H1 (cell line): ENCODE measurements around the gene GALNT17.

Source experiments
- BRCA1 ChIP-seq: IDR thresholded peaks from 2 replicates; pipeline ENCODE4 v1.6.1; 2012; ENCODE audit warnings: low read depth, low read length, improper control_type of control experiment
- CHD2 ChIP-seq: IDR thresholded peaks from 2 replicates; pipeline ENCODE4 v1.6.1; 2012; ENCODE audit warnings: low read length, improper control_type of control experiment
- CREB1 ChIP-seq: IDR thresholded peaks from 2 replicates; pipeline ENCODE4 v1.6.1; 2012; ENCODE audit warnings: inconsistent platforms
- CTCF ChIP-seq, 3 experiments: IDR thresholded peaks; 1 replicate in 2 of 3; 2 replicates in 1 of 3; pipeline versions ENCODE4 v1.5.1 to v1.6.1; 2011; ENCODE audit warnings: low read length in 3 of 3, mild to moderate bottlenecking in 3 of 3, inconsistent platforms in 2 of 3, low read depth in 1 of 3, moderate library complexity in 1 of 3; ENCODE audit not compliant: insufficient read depth in 1 of 3; ENCODE audit errors: control extremely low read depth in 1 of 3
- EP300 ChIP-seq, 2 experiments: IDR thresholded peaks; 1 replicate in 1 of 2; 2 replicates in 1 of 2; pipeline ENCODE4 v1.6.1; 2011 to 2012; ENCODE audit warnings: low read depth in 2 of 2, low read length in 2 of 2, mild to moderate bottlenecking in 2 of 2, borderline replicate concordance in 1 of 2, inconsistent platforms in 1 of 2, moderate library complexity in 1 of 2
- EZH2 ChIP-seq: fragments of 200-600 bp; sonication (generic); IDR thresholded peaks from 2 replicates; pipeline ENCODE4 v1.7.1; 2012; ENCODE audit warnings: low read depth, mild to moderate bottlenecking, moderate library complexity, low read length, inconsistent platforms; ENCODE audit not compliant: severe bottlenecking
- HDAC2 ChIP-seq, 2 experiments: fragments of 300-600 bp in 1 of 2; sonication (generic) in 1 of 2; IDR thresholded peaks; 2 replicates each; pipeline ENCODE4 v1.6.1; 2011 to 2012; ENCODE audit warnings: low read depth in 2 of 2, low read length in 2 of 2, mild to moderate bottlenecking in 2 of 2, moderate library complexity in 2 of 2, borderline replicate concordance in 1 of 2, inconsistent platforms in 1 of 2
- JUN ChIP-seq: IDR thresholded peaks from 2 replicates; pipeline ENCODE4 v1.6.1; 2011; ENCODE audit warnings: low read depth, mild to moderate bottlenecking, improper control_type of control experiment, low read length
- MAFK ChIP-seq: IDR thresholded peaks from 2 replicates; pipeline ENCODE4 v1.6.1; 2012; ENCODE audit warnings: low read depth, mild to moderate bottlenecking, improper control_type of control experiment, low read length
- PHF8 ChIP-seq: fragments of 200-600 bp; sonication (generic); conservative IDR thresholded peaks from 2 replicates; pipeline ENCODE4 v1.7.1; 2012; ENCODE audit warnings: low read depth, mild to moderate bottlenecking, inconsistent platforms, low read length, moderate library complexity
- POLR2A ChIP-seq, 2 experiments: IDR thresholded peaks; 1 replicate in 1 of 2; 2 replicates in 1 of 2; pipeline ENCODE4 v1.6.1; 2011; ENCODE audit warnings: low read depth in 2 of 2, low read length in 2 of 2, mild to moderate bottlenecking in 2 of 2; ENCODE audit errors: control extremely low read depth in 1 of 2
- RFX5 ChIP-seq: IDR thresholded peaks from 2 replicates; pipeline ENCODE4 v1.6.1; 2011; ENCODE audit warnings: low read depth, low read length, improper control_type of control experiment, borderline replicate concordance
- TAF1 ChIP-seq: IDR thresholded peaks from 2 replicates; pipeline ENCODE4 v1.6.1; 2011; ENCODE audit warnings: mild to moderate bottlenecking, low read depth, low read length
- TEAD4 ChIP-seq: IDR thresholded peaks from 2 replicates; pipeline ENCODE4 v1.6.1; 2012; ENCODE audit warnings: low read depth, low read length, inconsistent platforms, mixed read lengths

GRCh38 chr7:71727347-71727746, 595.4 kb downstream of the GALNT17 start:
- TF ChIP-seq POLR2A (IDR thresholded peaks at IDR 0.05; ENCODE audit: control extremely low read depth in 1 of 2, low read depth in 2 of 2, low read length in 2 of 2) (no peak), HDAC2 (IDR thresholded peaks at IDR 0.05; ENCODE audit: borderline replicate concordance in 1 of 2, low read depth in 2 of 2, low read length in 2 of 2) (no peak), CREB1 (no peak), EP300 (IDR thresholded peaks at IDR 0.05; ENCODE audit: borderline replicate concordance in 1 of 2, low read depth in 2 of 2, low read length in 2 of 2) (no peak), CTCF (IDR thresholded peaks at IDR 0.05; ENCODE audit: control extremely low read depth in 1 of 3, insufficient read depth in 1 of 3, low read depth in 1 of 3, low read length in 3 of 3) (no peak), CHD2 (no peak), PHF8 (no peak), BRCA1 (no peak), RFX5 (no peak), JUN (no peak), EZH2 (no peak), TAF1 (no peak), TEAD4 (no peak), MAFK (no peak)
